ENCODE measurements around the gene CC2D2B.

The CC2D2B gene

GRCh38 chr10:95907456-95908253 is at the start of gene CC2D2B:
Gene CC2D2B, plus strand, starts transcription at chr10:95907975. Its CDS starts 3,349 bp downstream, at chr10:95911324.
- DNase-seq (ENCODE audit: insufficient read length, low spot score) (peak; percentile 74), FAIRE-seq (no peak)
- peak; percentile 9 for TF ChIP-seq CTCF (IDR thresholded peaks at IDR 0.05; ENCODE audit: insufficient read depth, missing control alignments)

DNA sequence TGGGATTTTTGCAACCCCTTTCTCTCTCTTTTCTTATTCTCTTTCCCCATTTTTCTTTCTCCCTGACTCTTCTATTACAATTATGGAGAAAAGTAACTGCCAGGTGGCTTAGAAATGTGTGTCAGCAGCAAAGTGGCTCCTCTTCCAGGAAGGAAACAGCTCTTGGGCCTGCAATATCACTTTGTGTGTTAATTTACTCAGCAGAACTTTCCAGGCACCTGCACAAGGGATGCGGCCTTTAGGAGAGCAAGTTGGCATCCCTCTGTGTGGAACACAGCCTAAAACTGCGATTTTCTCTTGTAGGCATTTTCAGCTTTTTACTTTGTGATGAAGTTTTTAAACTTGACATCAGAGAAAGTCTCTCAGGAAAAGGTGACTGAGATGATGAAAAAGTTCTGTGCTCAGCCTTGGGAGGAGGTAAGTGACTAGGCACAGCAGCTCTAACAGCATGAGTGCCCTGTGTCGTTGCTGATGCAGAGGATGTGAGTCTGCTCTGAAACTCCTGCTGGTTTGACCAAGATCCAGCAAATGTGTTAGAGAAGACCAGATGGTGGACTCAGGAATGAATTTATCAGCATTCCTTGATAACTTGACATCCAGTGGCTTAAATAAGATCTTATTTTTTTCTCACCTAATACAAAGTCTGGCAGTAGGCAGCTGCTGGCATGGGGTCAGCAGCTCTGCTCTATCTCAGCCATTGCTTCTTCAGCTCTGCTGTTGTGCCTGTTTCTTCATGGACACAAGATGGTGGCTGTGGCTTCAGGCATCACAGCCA is 47.4 kb upstream of the CC2D2B start:
- no peak for TF ChIP-seq CTCF (IDR thresholded peaks at IDR 0.05; ENCODE audit: insufficient read depth, missing control alignments)
- DNase-seq (ENCODE audit: insufficient read length, low spot score): no peak
- FAIRE-seq: no peak

DNA sequence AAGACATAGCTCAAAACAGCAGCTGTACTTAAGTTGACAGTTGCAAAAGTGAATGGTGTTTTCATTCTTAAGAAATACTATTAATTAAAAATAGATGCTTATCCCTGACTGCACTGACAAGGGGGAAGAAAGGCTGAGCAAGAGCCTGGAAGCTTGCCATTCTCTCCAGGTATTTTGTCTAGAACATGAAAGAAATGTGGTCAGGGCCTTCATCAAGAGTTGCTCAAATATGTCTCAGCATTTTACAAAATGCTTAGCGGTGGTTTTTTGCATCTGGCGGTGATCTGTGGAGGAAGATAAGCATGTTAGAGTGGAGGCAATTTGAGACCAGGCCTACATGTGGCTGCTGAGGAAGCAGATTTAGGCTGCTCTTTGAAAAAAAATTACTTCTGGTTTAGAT is 46.4 kb upstream of the CC2D2B start:
- no peak for FAIRE-seq
- no peak for TF ChIP-seq CTCF (IDR thresholded peaks at IDR 0.05; ENCODE audit: insufficient read depth, missing control alignments)
- no peak for DNase-seq (ENCODE audit: insufficient read length, low spot score)

- DNase-seq (ENCODE audit: insufficient read length, low spot score): no peak
- FAIRE-seq: no peak
- peak; percentile 35 for TF ChIP-seq CTCF (IDR thresholded peaks at IDR 0.05; ENCODE audit: insufficient read depth, missing control alignments)
These were observed 42.6 kb upstream of the CC2D2B start for GRCh38 chr10:95864906-95865813.

DNA sequence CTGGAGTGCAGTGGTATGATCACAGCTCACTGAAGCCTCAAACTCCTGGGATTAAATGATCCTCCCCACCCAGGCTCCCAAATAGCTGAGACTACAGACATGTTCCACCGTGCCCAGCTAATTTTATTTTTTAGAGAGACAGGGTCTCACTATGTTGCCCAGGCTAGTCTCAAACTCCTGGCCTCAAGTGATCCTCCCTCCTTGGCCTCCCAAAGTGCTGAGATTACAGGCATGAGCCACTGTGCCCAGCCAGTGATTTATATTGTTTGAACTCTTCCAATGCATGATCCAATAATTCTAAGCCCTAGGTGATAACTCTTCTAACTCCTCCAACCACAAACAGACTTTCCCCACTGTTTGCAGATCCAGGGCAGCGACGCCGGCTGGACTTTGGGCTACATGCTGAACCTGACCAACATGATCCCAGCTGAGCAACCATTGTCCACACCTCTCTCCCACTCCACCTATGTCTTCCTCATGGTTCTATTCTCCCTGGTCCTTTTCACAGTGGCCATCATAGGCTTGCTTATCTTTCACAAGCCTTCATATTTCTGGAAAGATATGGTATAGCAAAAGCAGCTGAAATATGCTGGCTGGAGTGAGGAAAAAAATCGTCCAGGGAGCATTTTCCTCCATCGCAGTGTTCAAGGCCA is 41.8 kb upstream of the CC2D2B start:
- DNase-seq (ENCODE audit: insufficient read length, low spot score): no peak
- FAIRE-seq: no peak

More for the DNA sequence above, 41.8 kb upstream of the CC2D2B start:
- TF ChIP-seq CTCF (IDR thresholded peaks at IDR 0.05; ENCODE audit: insufficient read depth, missing control alignments): no peak

Data from D721Med (cell line).